IPS DF 4.7 (cell line): ENCODE data around the gene KRTCAP3.

ENCODE experiments used
- DNase-seq: peaks from one replicate; pipeline ENCODE4 v3.0.0-alpha.2; 2013; ENCODE audit warnings: low spot score; ENCODE audit errors: extremely low read depth

Gene KRTCAP3

GRCh38 chr2:27441226-27441926 lies 805 bp upstream of the KRTCAP3 start:
- DNase-seq = no peak

GRCh38 chr2:27442920-27443282 lies 720 bp downstream of the KRTCAP3 start:
- DNase-seq = no peak

GRCh38 chr2:27445155-27445554 lies 3.0 kb downstream of the KRTCAP3 start:
- DNase-seq = no peak

GRCh38 chr2:27445615-27446014 lies 3.4 kb downstream of the KRTCAP3 start:
- DNase-seq = no peak

- DNase-seq = no peak
These were observed 3.9 kb downstream of the KRTCAP3 start for GRCh38 chr2:27446057-27446456.

GRCh38 chr2:27448381-27448780 lies 6.2 kb downstream of the KRTCAP3 start:
- no peak for DNase-seq

GRCh38 chr2:27451095-27451494 lies 8.9 kb downstream of the KRTCAP3 start:
- no peak for DNase-seq

- no peak for DNase-seq
These were observed 11.8 kb downstream of the KRTCAP3 start for GRCh38 chr2:27453968-27454367.

GRCh38 chr2:27461118-27461517 lies 18.9 kb downstream of the KRTCAP3 start:
- DNase-seq = no peak

- DNase-seq = no peak
These were observed 22.3 kb downstream of the KRTCAP3 start for GRCh38 chr2:27464443-27464842.

- DNase-seq = no peak
These were observed 29.8 kb downstream of the KRTCAP3 start for GRCh38 chr2:27471961-27472360.

GRCh38 chr2:27485496-27485895 lies 43.3 kb downstream of the KRTCAP3 start:
- DNase-seq = no peak

- no peak for DNase-seq
These were observed 46.9 kb downstream of the KRTCAP3 start for GRCh38 chr2:27489118-27489497.

GRCh38 chr2:27489498-27490397 lies 47.6 kb downstream of the KRTCAP3 start, which contains the start of gene IFT172:
Gene IFT172 (minus strand): TSS chr2:27489743. CDS start chr2:27489653, 90 bp downstream.
- peak; percentile 96 for DNase-seq

GRCh38 chr2:27492557-27492956 lies 50.4 kb downstream of the KRTCAP3 start:
- no peak for DNase-seq

GRCh38 chr2:27493948-27494283 lies 51.7 kb downstream of the KRTCAP3 start:
- no peak for DNase-seq
